CD4-positive, CD25-positive, alpha-beta regulatory T cell (primary cell): ENCODE measurements around the gene SLC35F3. TPM values are rescaled to one million over a fixed set of nuclear protein-coding genes. Genes with fewer than 3 reads are reported as not detected.

ENCODE experiments used
- ATAC-seq, 2 donors: fragments of 150-1000 bp; cut with Tn5 transposase; one replicate each; pipeline ENCODE4 v1.10.0; 2021; ENCODE audit warnings: low read depth in 2 of 2, moderate number of reproducible peaks in 2 of 2, moderate library complexity in 1 of 2
- DNase-seq, 3 donors: peaks; one replicate each; pipeline versions ENCODE4 v3.0.0 to v3.0.0-alpha.2; 2012 to 2022; ENCODE audit warnings: mixed read lengths in 1 of 3
- H3K27ac ChIP-seq: one replicate; pipeline ENCODE4 v1.7.0; 2013; ENCODE audit warnings: mild to moderate bottlenecking, low read length; ENCODE audit not compliant: insufficient read depth, poor library complexity, severe bottlenecking
- H3K27me3 ChIP-seq: one replicate; pipeline ENCODE4 v1.7.0; 2013; ENCODE audit warnings: low read length; ENCODE audit not compliant: control insufficient read depth, insufficient read depth
- H3K36me3 ChIP-seq: one replicate; pipeline ENCODE4 v1.7.0; 2013; ENCODE audit warnings: mild to moderate bottlenecking, low read length, moderate library complexity; ENCODE audit not compliant: control insufficient read depth, insufficient read depth
- H3K4me1 ChIP-seq: 2 replicates; pipeline ENCODE4 v1.7.0; 2013; ENCODE audit warnings: mild to moderate bottlenecking, low read length; ENCODE audit not compliant: insufficient read depth, control insufficient read depth, poor library complexity, severe bottlenecking
- H3K4me3 ChIP-seq: one replicate; pipeline ENCODE4 v1.7.0; 2013; ENCODE audit warnings: low read depth, mild to moderate bottlenecking, low read length, moderate library complexity
- H3K9me3 ChIP-seq, 2 experiments: 1 replicate in 1 of 2; 2 replicates in 1 of 2; pipeline ENCODE4 v1.7.0; 2013; ENCODE audit warnings: low read length in 2 of 2, mild to moderate bottlenecking in 1 of 2, moderate library complexity in 1 of 2; ENCODE audit not compliant: control insufficient read depth in 2 of 2
- H3K27ac Mint-ChIP-seq, 3 donors: one replicate each; pipeline ENCODE4 v1.8.0; 2020 to 2022; ENCODE audit warnings: mild to moderate bottlenecking in 3 of 3, mixed read lengths in 3 of 3, moderate library complexity in 2 of 3
- H3K27me3 Mint-ChIP-seq: one replicate; pipeline ENCODE4 v1.8.0; 2022; ENCODE audit warnings: mild to moderate bottlenecking, mixed read lengths
- H3K36me3 Mint-ChIP-seq: one replicate; pipeline ENCODE4 v1.8.0; 2020; ENCODE audit warnings: mixed read lengths
- H3K4me1 Mint-ChIP-seq, 4 donors: one replicate each; pipeline ENCODE4 v1.8.0; 2020 to 2022; ENCODE audit warnings: mixed read lengths in 4 of 4, mild to moderate bottlenecking in 1 of 4
- H3K4me3 Mint-ChIP-seq, 4 donors: one replicate each; pipeline ENCODE4 v1.8.0; 2020 to 2022; ENCODE audit warnings: mild to moderate bottlenecking in 4 of 4, mixed read lengths in 4 of 4, moderate library complexity in 3 of 4
- H3K9me3 Mint-ChIP-seq, 7 donors: one replicate each; pipeline ENCODE4 v1.8.0; 2020 to 2022; ENCODE audit warnings: mixed read lengths in 7 of 7, mild to moderate bottlenecking in 3 of 7, moderate library complexity in 2 of 7
- polyA plus RNA-seq, 4 donors: library from polyadenylated mRNA; unstranded; fragments of 300-500 nt; fragmentation: Illumina TruSeq; gene quantifications; one replicate each; pipeline ENCODE4 v1.2.3, GENCODE V29; 2021
- total RNA-seq: library from RNA; stranded (reverse); gene quantifications from one replicate; pipeline ENCODE4 v1.2.3, GENCODE V29; 2022

Gene SLC35F3
- total and polyA plus RNA-seq, 5 donors from 2014 or later = 0.35 to 1.4 (median 1.3) TPM

DNA sequence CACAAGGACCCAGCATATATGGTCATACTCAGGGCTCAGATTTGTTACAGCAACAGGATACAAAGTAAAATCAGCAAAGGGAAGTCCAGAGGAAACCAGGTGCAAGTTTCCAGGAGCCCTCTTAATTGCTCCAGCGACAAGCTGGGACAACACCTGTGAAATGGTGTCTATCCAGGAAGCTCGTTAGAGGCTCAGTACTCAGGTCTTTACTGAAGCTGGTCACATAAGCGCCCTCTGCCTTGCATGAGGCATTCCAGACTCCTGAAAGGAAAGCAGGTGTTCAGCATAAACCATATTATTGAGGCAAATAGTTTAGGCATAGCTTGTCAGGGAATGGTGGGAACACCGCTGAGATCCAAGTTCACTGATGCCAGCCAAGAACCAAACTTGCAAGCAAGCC, 231.0 kb downstream of the SLC35F3 start:
- Mint-ChIP-seq H3K27ac (no peak overlapping the region), H3K4me3 (no peak overlapping the region), H3K36me3 (no peaks in the 10 kb centered on the region), H3K27me3 (no peaks in the 10 kb centered on the region), H3K9me3 (peaks cover 0 to 5% (median 0%) of the 10 kb centered on the region in 7 donors), H3K4me1 (no peaks in the 10 kb centered on the region)
- Histone ChIP-seq H3K4me1 (no peaks in the 10 kb centered on the region), H3K9me3 (no peaks in the 10 kb centered on the region), H3K27me3 (peaks cover 5% of the 10 kb centered on the region), H3K27ac (no peak overlapping the region), H3K4me3 (no peak overlapping the region), H3K36me3 (no peaks in the 10 kb centered on the region)
- no peak for DNase-seq
- no peak for ATAC-seq

DNA sequence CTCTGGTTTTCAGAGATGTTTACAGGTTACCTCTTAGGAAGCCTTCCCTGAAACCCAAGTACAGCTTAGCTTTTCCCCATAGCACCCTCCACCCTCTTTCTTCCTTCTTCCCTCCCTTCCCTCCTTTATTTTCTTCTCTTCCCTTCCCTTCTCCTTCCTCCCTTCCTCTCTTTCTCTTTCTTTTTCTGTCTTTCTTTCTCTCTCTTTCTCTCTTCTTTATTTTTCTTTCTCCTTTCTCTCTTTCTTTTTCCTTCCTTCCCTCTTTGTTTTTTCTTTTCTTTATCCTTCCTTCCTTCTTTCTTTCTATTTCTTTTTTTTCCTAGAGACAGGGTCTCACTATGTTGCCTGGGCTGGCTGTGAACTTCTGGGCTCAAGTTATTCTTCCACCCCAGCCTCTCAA, 231.6 kb downstream of the SLC35F3 start:
- Mint-ChIP-seq H3K4me1 (no peaks in the 10 kb centered on the region), H3K27me3 (no peaks in the 10 kb centered on the region), H3K4me3 (no peak overlapping the region), H3K36me3 (no peaks in the 10 kb centered on the region), H3K27ac (peak overlapping the region in 1 of 3 donors; percentile 29), H3K9me3 (peaks cover 0 to 5% (median 0%) of the 10 kb centered on the region in 7 donors)
- H3K4me3 ChIP-seq = no peak overlapping the region
- H3K4me1 ChIP-seq = no peaks in the 10 kb centered on the region
- no peaks in the 10 kb centered on the region for H3K9me3 ChIP-seq
- H3K36me3 ChIP-seq = no peaks in the 10 kb centered on the region
- DNase-seq (no peak), ATAC-seq (no peak)
- peaks cover 5% of the 10 kb centered on the region for H3K27me3 ChIP-seq
- no peak overlapping the region for H3K27ac ChIP-seq

DNA sequence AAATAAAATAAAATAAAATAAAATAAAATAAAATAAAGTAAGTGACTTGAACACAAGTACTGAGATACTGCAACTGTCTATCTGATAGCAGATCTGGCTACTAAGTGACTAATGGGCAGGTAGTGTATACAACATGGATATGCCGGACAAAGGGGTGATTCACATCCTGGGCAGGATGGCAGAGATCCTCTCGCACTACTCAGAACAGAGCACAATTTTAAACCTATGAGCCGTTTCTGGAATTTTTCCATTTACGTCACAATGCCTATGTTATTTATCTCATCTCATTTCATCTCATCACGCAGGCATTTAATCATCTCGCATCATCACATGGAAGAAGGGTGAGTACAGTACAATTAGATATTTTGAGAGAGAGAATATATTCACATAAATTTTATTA, 235.5 kb downstream of the SLC35F3 start:
- H3K27me3 ChIP-seq = peaks cover 3% of the 10 kb centered on the region
- H3K27ac Mint-ChIP-seq = no peak overlapping the region
- no peaks in the 10 kb centered on the region for H3K9me3 ChIP-seq
- no peaks in the 10 kb centered on the region for H3K36me3 Mint-ChIP-seq
- peaks cover 0 to 8% (median 0%) of the 10 kb centered on the region in 7 donors for H3K9me3 Mint-ChIP-seq
- no peak overlapping the region for H3K4me3 ChIP-seq
- no peaks in the 10 kb centered on the region for H3K4me1 ChIP-seq
- no peaks in the 10 kb centered on the region for H3K4me1 Mint-ChIP-seq
- no peaks in the 10 kb centered on the region for H3K36me3 ChIP-seq
- no peak overlapping the region for H3K27ac ChIP-seq
- H3K4me3 Mint-ChIP-seq = no peak overlapping the region
- H3K27me3 Mint-ChIP-seq = no peaks in the 10 kb centered on the region
- ATAC-seq = no peak
- no peak for DNase-seq

DNA sequence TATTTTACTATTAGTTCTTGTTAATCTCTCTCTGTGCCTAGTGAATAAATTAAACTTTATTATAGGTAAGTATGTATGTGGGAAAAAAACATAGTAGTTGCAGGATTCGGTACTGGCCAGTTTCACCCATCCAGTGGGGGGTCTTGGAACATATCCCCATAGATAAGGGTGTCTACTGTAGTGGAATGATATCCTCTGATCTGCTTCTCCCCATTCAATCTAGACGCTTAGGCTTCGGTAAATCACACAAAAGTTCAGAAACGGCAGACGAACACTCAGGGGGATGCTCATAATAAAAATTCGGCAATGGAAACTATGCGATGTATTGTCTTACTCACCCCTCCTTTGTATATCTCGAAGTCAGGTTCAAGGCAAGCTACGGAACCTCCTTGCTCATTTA, 235.9 kb downstream of the SLC35F3 start:
- H3K4me1 ChIP-seq = no peaks in the 10 kb centered on the region
- no peaks in the 10 kb centered on the region for H3K36me3 ChIP-seq
- H3K9me3 Mint-ChIP-seq = peaks cover 0 to 8% (median 0%) of the 10 kb centered on the region in 7 donors
- H3K9me3 ChIP-seq = no peaks in the 10 kb centered on the region
- peaks cover 3% of the 10 kb centered on the region for H3K27me3 ChIP-seq
- H3K36me3 Mint-ChIP-seq = no peaks in the 10 kb centered on the region
- H3K27ac ChIP-seq = no peak overlapping the region
- H3K4me3 Mint-ChIP-seq = no peak overlapping the region
- H3K27me3 Mint-ChIP-seq = no peaks in the 10 kb centered on the region
- no peak overlapping the region for H3K4me3 ChIP-seq
- H3K4me1 Mint-ChIP-seq = no peaks in the 10 kb centered on the region
- DNase-seq (no peak), ATAC-seq (no peak)
- no peak overlapping the region for H3K27ac Mint-ChIP-seq

DNA sequence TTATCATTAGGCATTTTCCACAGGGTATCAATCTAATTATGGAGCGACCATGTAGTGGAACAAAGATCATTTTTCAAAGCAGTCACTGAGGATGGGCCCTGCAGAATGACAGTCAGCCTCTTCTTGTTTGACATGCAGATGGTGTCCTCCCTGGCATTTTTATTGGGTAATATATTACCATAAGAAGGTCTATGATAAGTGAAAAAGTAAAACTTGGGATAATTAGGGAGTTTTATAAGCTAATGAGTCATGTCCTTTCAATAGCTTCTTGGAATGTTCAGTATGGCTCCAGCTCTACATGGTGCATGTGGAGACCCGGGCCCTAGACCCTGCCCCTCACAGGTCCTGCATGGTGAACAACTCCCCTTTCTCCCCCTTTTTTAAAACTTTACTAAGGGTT, 236.5 kb downstream of the SLC35F3 start:
- Histone ChIP-seq H3K36me3 (no peaks in the 10 kb centered on the region), H3K27ac (no peak overlapping the region), H3K9me3 (no peaks in the 10 kb centered on the region), H3K4me3 (no peak overlapping the region), H3K4me1 (no peaks in the 10 kb centered on the region), H3K27me3 (peaks cover 3% of the 10 kb centered on the region)
- Mint-ChIP-seq H3K4me3 (no peak overlapping the region), H3K27me3 (no peaks in the 10 kb centered on the region), H3K9me3 (peaks cover 0 to 8% (median 0%) of the 10 kb centered on the region in 7 donors), H3K27ac (no peak overlapping the region), H3K4me1 (no peaks in the 10 kb centered on the region), H3K36me3 (no peaks in the 10 kb centered on the region)
- DNase-seq = no peak
- ATAC-seq = no peak

DNA sequence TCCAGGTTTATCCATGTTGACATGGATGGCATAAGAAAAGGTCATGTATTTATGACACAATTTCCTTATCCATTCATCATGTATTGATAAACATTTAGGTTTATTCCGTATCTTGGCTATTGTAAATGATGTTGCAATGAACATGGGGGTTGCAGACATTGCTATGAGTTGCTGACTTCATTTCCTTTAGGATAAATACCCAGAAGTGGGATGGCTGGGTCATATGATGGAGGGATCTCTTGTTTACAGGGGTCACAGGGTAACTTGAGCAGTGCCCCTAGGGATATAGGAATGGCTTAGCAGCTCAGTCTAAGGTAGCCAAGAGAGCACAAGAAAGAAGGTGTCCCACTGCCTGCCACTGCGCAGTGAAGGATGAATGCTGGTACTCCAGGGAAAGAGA, 239.2 kb downstream of the SLC35F3 start:
- Mint-ChIP-seq H3K27ac (no peak overlapping the region), H3K36me3 (no peaks in the 10 kb centered on the region), H3K9me3 (peaks cover 0 to 5% (median 2%) of the 10 kb centered on the region in 7 donors), H3K27me3 (peaks cover 9% of the 10 kb centered on the region), H3K4me1 (peaks cover 0 to 4% (median under 1%) of the 10 kb centered on the region in 4 donors), H3K4me3 (no peak overlapping the region)
- H3K36me3 ChIP-seq = no peaks in the 10 kb centered on the region
- no peak overlapping the region for H3K4me3 ChIP-seq
- ATAC-seq (no peak), DNase-seq (no peak)
- H3K27ac ChIP-seq = no peak overlapping the region
- H3K4me1 ChIP-seq = no peaks in the 10 kb centered on the region
- peaks cover 0 to 3% of the 10 kb centered on the region in 2 experiments for H3K9me3 ChIP-seq
- no peaks in the 10 kb centered on the region for H3K27me3 ChIP-seq

DNA sequence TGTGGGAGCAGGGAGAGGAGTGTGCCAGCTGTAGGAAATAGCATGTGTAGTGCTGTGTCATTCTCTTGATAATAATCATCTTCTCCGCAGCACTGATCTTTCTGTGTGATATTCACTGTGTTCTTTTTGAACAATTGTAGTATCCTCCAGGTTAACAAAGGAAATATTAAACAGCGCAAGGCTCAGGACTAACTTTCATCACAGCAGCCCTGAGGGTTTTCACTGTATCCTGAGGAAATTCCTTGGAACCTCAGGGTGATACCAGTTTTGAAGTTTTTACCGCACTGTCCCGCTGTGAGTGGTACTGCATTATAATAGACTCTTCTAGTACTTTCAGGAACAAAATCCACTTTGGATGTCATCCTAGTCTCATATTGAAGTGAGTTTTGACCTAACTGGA, 240.4 kb downstream of the SLC35F3 start:
- Histone ChIP-seq H3K27ac (no peak overlapping the region), H3K4me3 (no peak overlapping the region), H3K36me3 (no peaks in the 10 kb centered on the region), H3K27me3 (no peaks in the 10 kb centered on the region), H3K9me3 (peaks cover 0 to 3% of the 10 kb centered on the region in 2 experiments), H3K4me1 (no peaks in the 10 kb centered on the region)
- peaks cover 0 to 4% (median 2%) of the 10 kb centered on the region in 4 donors for H3K4me1 Mint-ChIP-seq
- ATAC-seq (no peak), DNase-seq (no peak)
- H3K27ac Mint-ChIP-seq = no peak overlapping the region
- peaks cover 0 to 5% (median 2%) of the 10 kb centered on the region in 7 donors for H3K9me3 Mint-ChIP-seq
- peaks cover 15% of the 10 kb centered on the region for H3K27me3 Mint-ChIP-seq
- H3K4me3 Mint-ChIP-seq = no peak overlapping the region
- no peaks in the 10 kb centered on the region for H3K36me3 Mint-ChIP-seq

DNA sequence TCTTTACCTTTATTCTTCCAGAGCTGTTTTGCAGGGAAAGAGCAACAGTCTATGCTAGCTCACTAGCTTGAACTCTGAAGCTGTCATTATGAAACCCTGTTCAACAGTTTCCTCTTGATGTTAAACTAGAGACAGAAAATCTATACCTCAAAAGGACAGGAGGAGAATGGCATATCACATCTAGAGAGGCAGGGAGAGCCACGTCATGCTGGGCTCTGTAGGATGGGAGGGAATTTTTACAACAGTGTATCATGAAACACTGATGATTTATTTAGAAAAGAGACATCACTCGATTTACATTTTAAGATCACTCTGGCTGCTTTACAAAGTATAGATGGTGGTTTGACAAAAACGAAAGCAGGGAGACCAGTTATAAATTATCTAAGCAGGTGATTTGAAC, 243.9 kb downstream of the SLC35F3 start:
- Histone ChIP-seq H3K4me1 (no peaks in the 10 kb centered on the region), H3K4me3 (no peak overlapping the region), H3K27ac (no peak overlapping the region), H3K27me3 (no peaks in the 10 kb centered on the region), H3K9me3 (peaks cover 0 to 3% of the 10 kb centered on the region in 2 experiments), H3K36me3 (no peaks in the 10 kb centered on the region)
- H3K36me3 Mint-ChIP-seq = no peaks in the 10 kb centered on the region
- H3K9me3 Mint-ChIP-seq = peaks cover 0 to 5% (median 2%) of the 10 kb centered on the region in 7 donors
- DNase-seq = no peak
- ATAC-seq = no peak
- peaks cover 27% of the 10 kb centered on the region for H3K27me3 Mint-ChIP-seq
- H3K27ac Mint-ChIP-seq = no peak overlapping the region
- H3K4me1 Mint-ChIP-seq = peaks cover 0 to 4% (median 2%) of the 10 kb centered on the region in 4 donors
- H3K4me3 Mint-ChIP-seq = no peak overlapping the region
